H9 (cell line): Measurements from ENCODE around the gene PRR11. TPM values are rescaled to one million over a fixed set of nuclear protein-coding genes. Genes with fewer than 3 reads are reported as not detected.
"Not testable (repeated sequence)": the region's sequence is repeated elsewhere in the genome, so short reads cannot be mapped to it uniquely, and the experiment has no call there.

Experiments
- DNase-seq: peaks from one replicate; pipeline ENCODE4 v3.0.0-alpha.2; 2017
- H2AFZ ChIP-seq: one replicate; pipeline ENCODE4 v1.6.1; 2013; ENCODE audit warnings: mild to moderate bottlenecking, low read length, control low read depth, moderate library complexity
- H2AK5ac ChIP-seq: 2 replicates; pipeline ENCODE4 v1.6.1; 2013; ENCODE audit warnings: low read length, control low read depth, mixed read lengths; ENCODE audit not compliant: insufficient read length
- H2BK120ac ChIP-seq: one replicate; pipeline ENCODE4 v1.6.1; 2013; ENCODE audit warnings: low read depth, mild to moderate bottlenecking, low read length, control low read depth, inconsistent platforms; ENCODE audit not compliant: poor library complexity, severe bottlenecking
- H2BK12ac ChIP-seq: 2 replicates; pipeline ENCODE4 v1.6.1; 2013; ENCODE audit warnings: low read length, control low read depth, mixed read lengths, low read depth; ENCODE audit not compliant: insufficient read length
- H2BK15ac ChIP-seq: 2 replicates; pipeline ENCODE4 v1.6.1; 2013; ENCODE audit warnings: low read depth, low read length, control low read depth
- H2BK20ac ChIP-seq: one replicate; pipeline ENCODE4 v1.6.1; 2013; ENCODE audit warnings: low read depth, mild to moderate bottlenecking, low read length, control low read depth, inconsistent platforms; ENCODE audit not compliant: poor library complexity, severe bottlenecking
- H2BK5ac ChIP-seq: 2 replicates; pipeline ENCODE4 v1.6.1; 2013; ENCODE audit warnings: low read length, control low read depth, mixed read lengths; ENCODE audit not compliant: insufficient read length
- H3K14ac ChIP-seq: 2 replicates; pipeline ENCODE4 v1.6.1; 2013; ENCODE audit warnings: low read length, control low read depth; ENCODE audit not compliant: insufficient read depth
- H3K18ac ChIP-seq: 2 replicates; pipeline ENCODE4 v1.6.1; 2013; ENCODE audit warnings: low read depth, mild to moderate bottlenecking, mixed read lengths, low read length, control low read depth; ENCODE audit not compliant: insufficient read length
- H3K23ac ChIP-seq: 2 replicates; pipeline ENCODE4 v1.6.1; 2013; ENCODE audit warnings: low read length, control low read depth, mixed read lengths, low read depth; ENCODE audit not compliant: insufficient read length
- H3K23me2 ChIP-seq: 2 replicates; pipeline ENCODE4 v1.6.1; 2013; ENCODE audit warnings: low read depth, mild to moderate bottlenecking, mixed read lengths, low read length, control low read depth; ENCODE audit not compliant: insufficient read length, poor library complexity, severe bottlenecking
- H3K27ac ChIP-seq: 2 replicates; pipeline ENCODE4 v1.5.1; 2013; ENCODE audit warnings: low read length, control low read depth, mixed read lengths, low read depth; ENCODE audit not compliant: insufficient read length
- H3K27me3 ChIP-seq: 2 replicates; pipeline ENCODE4 v1.6.1; 2013; ENCODE audit warnings: low read length, control low read depth, inconsistent platforms; ENCODE audit not compliant: insufficient read depth
- H3K4ac ChIP-seq: 2 replicates; pipeline ENCODE4 v1.6.1; 2013; ENCODE audit warnings: low read depth, mild to moderate bottlenecking, control low read depth, inconsistent platforms, low read length, moderate library complexity
- H3K4me1 ChIP-seq: 2 replicates; pipeline ENCODE4 v1.6.1; 2013; ENCODE audit warnings: low read length, control low read depth, inconsistent platforms; ENCODE audit not compliant: insufficient read depth
- H3K4me2 ChIP-seq: 2 replicates; pipeline ENCODE4 v1.6.1; 2013; ENCODE audit warnings: low read length, control low read depth, mixed read lengths; ENCODE audit not compliant: insufficient read length, insufficient read depth
- H3K56ac ChIP-seq: 2 replicates; pipeline ENCODE4 v1.6.1; 2013; ENCODE audit warnings: low read depth, mild to moderate bottlenecking, mixed read lengths, low read length, control low read depth; ENCODE audit not compliant: insufficient read length
- H3K79me1 ChIP-seq: 2 replicates; pipeline ENCODE4 v1.6.1; 2013; ENCODE audit warnings: low read depth, mild to moderate bottlenecking, moderate library complexity, low read length, control low read depth, inconsistent platforms; ENCODE audit not compliant: insufficient read depth, poor library complexity, severe bottlenecking
- H3K79me2 ChIP-seq: 2 replicates; pipeline ENCODE4 v1.6.1; 2013; ENCODE audit warnings: low read length, control low read depth, inconsistent platforms; ENCODE audit not compliant: insufficient read depth
- H3K9ac ChIP-seq: 2 replicates; pipeline ENCODE4 v1.6.1; 2013; ENCODE audit warnings: low read length, control low read depth, mixed read lengths; ENCODE audit not compliant: insufficient read length; ENCODE audit errors: extremely low read depth
- H3K9me3 ChIP-seq: one replicate; pipeline ENCODE4 v1.6.1; 2013; ENCODE audit warnings: low read depth, low read length, inconsistent platforms; ENCODE audit not compliant: control insufficient read depth
- H3T11ph ChIP-seq: one replicate; pipeline ENCODE4 v1.6.1; 2013; ENCODE audit warnings: mild to moderate bottlenecking, low read length, control low read depth, inconsistent platforms
- H4K20me1 ChIP-seq: one replicate; pipeline ENCODE4 v1.6.1; 2013; ENCODE audit not compliant: control insufficient read depth, insufficient read length, insufficient read depth
- H4K5ac ChIP-seq: 2 replicates; pipeline ENCODE4 v1.6.1; 2013; ENCODE audit warnings: low read depth, mild to moderate bottlenecking, mixed read lengths, low read length, control low read depth; ENCODE audit not compliant: insufficient read length
- H4K8ac ChIP-seq: replicated peaks from 2 replicates; pipeline ENCODE4 v1.6.1; 2013; ENCODE audit warnings: low read length, control low read depth, mixed read lengths, low read depth; ENCODE audit not compliant: insufficient read length
- H4K91ac ChIP-seq: 2 replicates; pipeline ENCODE4 v1.6.1; 2013; ENCODE audit warnings: low read depth, mild to moderate bottlenecking, moderate library complexity, mixed read lengths, low read length, control low read depth; ENCODE audit not compliant: insufficient read length
- H3K27ac Mint-ChIP-seq, 3 experiments: 2 replicates in 2 of 3; 3 replicates in 1 of 3; pipeline ENCODE4 v1.8.0; 2020 to 2021; ENCODE audit warnings: mixed read lengths in 3 of 3, mild to moderate bottlenecking in 1 of 3, moderate library complexity in 1 of 3
- H3K27me3 Mint-ChIP-seq: 2 replicates; pipeline ENCODE4 v1.8.0; 2021; ENCODE audit warnings: low read depth, mild to moderate bottlenecking, moderate library complexity, mixed read lengths
- H3K36me3 Mint-ChIP-seq, 3 experiments: 2 replicates in 2 of 3; 3 replicates in 1 of 3; pipeline ENCODE4 v1.8.0; 2020 to 2021; ENCODE audit warnings: low read depth in 3 of 3, mixed read lengths in 3 of 3; ENCODE audit not compliant: insufficient read depth in 1 of 3
- H3K4me1 Mint-ChIP-seq, 2 experiments: 2 replicates each; pipeline ENCODE4 v1.8.0; 2020; ENCODE audit warnings: mixed read lengths in 2 of 2
- H3K4me3 Mint-ChIP-seq, 2 experiments: 2 replicates in 1 of 2; 3 replicates in 1 of 2; pipeline ENCODE4 v1.8.0; 2020 to 2021; ENCODE audit warnings: mild to moderate bottlenecking in 2 of 2, mixed read lengths in 2 of 2, moderate library complexity in 1 of 2
- H3K9me3 Mint-ChIP-seq, 2 experiments: 2 replicates in 1 of 2; 3 replicates in 1 of 2; pipeline ENCODE4 v1.8.0; 2020; ENCODE audit warnings: mild to moderate bottlenecking in 2 of 2, mixed read lengths in 2 of 2, moderate library complexity in 1 of 2
- CTCF ChIP-seq: fragments of 200-600 bp; sonication (generic); conservative IDR thresholded peaks from 3 replicates; pipeline ENCODE4 v1.8.0; 2021; ENCODE audit warnings: antibody characterized with exemption, mild to moderate bottlenecking
- WGBS: extraction: QIAGEN DNeasy Blood & Tissue Kit; methylation state at CpG from one replicate; pipeline ENCODE4 v1.1.7; 2013; ENCODE audit warnings: missing lambda C conversion rate, low lambda C conversion rate, mixed read lengths; ENCODE audit not compliant: insufficient read length; ENCODE audit errors: extremely low coverage; 5-methylcytosine and 5-hydroxymethylcytosine counted together
- total RNA-seq: library from RNA; stranded (reverse); gene quantifications from 2 replicates; pipeline ENCODE4 v1.2.1, GENCODE V29; 2021

The PRR11 gene
- total RNA-seq, 1 experiment from 2014 or later: 70.7 TPM

DNA sequence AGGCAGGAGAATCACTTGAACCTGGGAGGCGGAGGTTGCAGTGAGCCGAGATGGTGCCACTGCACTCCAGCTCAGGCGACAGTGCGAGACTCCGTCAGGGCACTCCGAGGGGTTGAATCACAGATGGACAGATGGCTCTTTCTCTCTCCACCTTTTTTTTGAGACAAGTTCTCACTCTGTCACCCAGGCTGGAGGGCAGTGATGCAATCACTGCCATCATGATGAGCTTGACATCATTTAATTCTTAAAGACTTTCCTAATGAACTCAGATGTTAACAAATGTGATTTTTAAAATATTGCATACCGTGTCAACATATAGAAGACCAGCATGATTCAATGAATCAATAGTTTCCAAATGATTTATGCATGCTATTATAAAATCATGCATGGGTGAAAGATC lies 68.3 kb downstream of the PRR11 start:
- H3K27ac Mint-ChIP-seq: no peak overlapping the region
- Histone ChIP-seq H2AK5ac (no peak overlapping the region), H3K23ac (no peak overlapping the region), H3K79me2 (no peaks in the 10 kb centered on the region), H3K4me1 (no peaks in the 10 kb centered on the region), H2BK5ac (no peak overlapping the region), H3K27ac (no peak overlapping the region), H3K79me1 (no peaks in the 10 kb centered on the region), H4K5ac (no peak overlapping the region), H3K18ac (no peak overlapping the region), H3K4ac (no peak overlapping the region), H2BK12ac (no peak overlapping the region), H3K56ac (no peak overlapping the region), H2BK15ac (no peak overlapping the region), H3T11ph (no peak overlapping the region), H2AFZ (no peak overlapping the region), H3K14ac (no peak overlapping the region), H2BK20ac (no peak overlapping the region), H4K8ac (no peak overlapping the region), H4K20me1 (no peaks in the 10 kb centered on the region), H3K9ac (no peak overlapping the region), H2BK120ac (no peak overlapping the region), H4K91ac (no peak overlapping the region), H3K23me2 (peaks cover 5% of the 10 kb centered on the region), H3K4me2 (no peak overlapping the region), H3K9me3 (no peaks in the 10 kb centered on the region), H3K27me3 (no peaks in the 10 kb centered on the region)
- no peaks in the 10 kb centered on the region for H3K9me3 Mint-ChIP-seq
- peaks cover 6 to 7% of the 10 kb centered on the region in 2 experiments for H3K4me1 Mint-ChIP-seq
- H3K36me3 Mint-ChIP-seq: no peaks in the 10 kb centered on the region
- TF ChIP-seq CTCF: no peak
- no peak for DNase-seq
- peaks cover 4% of the 10 kb centered on the region; the same call in 1 of the 2 replicates for H3K27me3 Mint-ChIP-seq
- no peak overlapping the region for H3K4me3 Mint-ChIP-seq
- WGBS: no CpG with 5 or more reads among the region's 7 CpGs

DNA sequence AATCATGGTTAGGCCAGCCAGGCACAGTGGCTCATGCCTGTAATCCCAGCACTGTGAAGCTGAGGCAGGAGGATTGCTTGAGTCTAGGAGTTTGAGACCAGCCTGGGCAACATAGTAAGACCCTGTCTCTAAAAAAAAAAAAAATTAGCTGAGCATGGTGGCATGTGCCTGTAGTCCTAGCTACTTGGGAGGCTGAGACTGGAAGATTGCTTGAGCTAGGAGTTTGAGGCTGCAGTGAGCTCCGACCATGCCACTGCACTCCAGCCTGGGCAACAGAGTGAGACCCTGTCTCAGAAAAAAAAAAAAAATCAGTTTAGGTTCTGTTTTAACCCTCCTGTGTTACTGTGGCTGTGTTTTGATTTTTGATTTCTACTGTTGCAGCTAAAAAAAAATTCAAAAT lies 73.0 kb downstream of the PRR11 start:
- H2BK20ac ChIP-seq, H3K23me2 ChIP-seq, H2BK120ac ChIP-seq, H3K4me1 Mint-ChIP-seq, H2BK15ac ChIP-seq, H4K5ac ChIP-seq, H4K20me1 ChIP-seq, H3K27me3 ChIP-seq, H2BK5ac ChIP-seq, H3K4me3 Mint-ChIP-seq, H3K4me1 ChIP-seq, H3K27ac Mint-ChIP-seq, H3T11ph ChIP-seq, H3K9ac ChIP-seq, H3K56ac ChIP-seq, H3K36me3 Mint-ChIP-seq, H3K79me1 ChIP-seq, H3K23ac ChIP-seq, DNase-seq, H3K27me3 Mint-ChIP-seq, H3K9me3 Mint-ChIP-seq, H3K4ac ChIP-seq, H3K79me2 ChIP-seq, H4K91ac ChIP-seq, H3K27ac ChIP-seq, H4K8ac ChIP-seq, H2AFZ ChIP-seq, H3K9me3 ChIP-seq, H2BK12ac ChIP-seq, H3K4me2 ChIP-seq, H2AK5ac ChIP-seq, H3K18ac ChIP-seq, H3K14ac ChIP-seq: not testable (repeated sequence)
- no CpG with 5 or more reads among the region's 1 CpG for WGBS
